CD4-positive, alpha-beta T cell (primary cell): ENCODE results near the gene AXIN1. TPM values are rescaled to one million over a fixed set of nuclear protein-coding genes. Genes with fewer than 3 reads are reported as not detected.
A peak's percentile ranks its signal among the peaks of the same experiment; 100 is the strongest.

Experiments
- ATAC-seq: fragments of 200-7000 bp; cut with Tn5 transposase; one replicate; pipeline ENCODE4 v1.10.0; 2022; ENCODE audit warnings: mild to moderate bottlenecking; ENCODE audit not compliant: poor library complexity
- CTCF ChIA-PET: fragments of 350-600 bp; sonication (Branson Sonifier 250); formaldehyde crosslinking; loops from one replicate; lab custom pipeline; 2021; ENCODE audit warnings: antibody characterized with exemption, inconsistent platforms; lab: Charles Lee
- POLR2A ChIA-PET: fragments of 350-600 bp; sonication (Branson Sonifier 250); formaldehyde crosslinking; loops from one replicate; lab custom pipeline; 2021; ENCODE audit warnings: antibody characterized with exemption, inconsistent platforms; lab: Charles Lee
- DNase-seq, 14 experiments: peaks; one replicate each; pipeline ENCODE4 v3.0.0-alpha.2; 2013 to 2020; ENCODE audit warnings: mixed read lengths in 2 of 14
- H3K27ac ChIP-seq, 2 donors: one replicate each; pipeline versions ENCODE4 v1.5.1 to v1.7.0; 2013; ENCODE audit warnings: low read length in 2 of 2, low read depth in 1 of 2, mild to moderate bottlenecking in 1 of 2
- H3K27me3 ChIP-seq, 2 experiments: 1 replicate in 1 of 2; 2 replicates in 1 of 2; pipeline versions ENCODE4 v1.6.1 to v1.7.0; 2013; ENCODE audit warnings: low read length in 2 of 2, control low read depth in 1 of 2, mild to moderate bottlenecking in 1 of 2, moderate library complexity in 1 of 2; ENCODE audit not compliant: insufficient read depth in 2 of 2, control insufficient read depth in 1 of 2
- H3K36me3 ChIP-seq: one replicate; pipeline ENCODE4 v1.6.1; 2013; ENCODE audit warnings: low read length, control low read depth; ENCODE audit not compliant: insufficient read depth
- H3K4me1 ChIP-seq: one replicate; pipeline ENCODE4 v1.6.1; 2013; ENCODE audit warnings: low read length, control low read depth; ENCODE audit not compliant: insufficient read depth
- H3K4me3 ChIP-seq: one replicate; pipeline ENCODE4 v1.5.1; 2013; ENCODE audit warnings: mild to moderate bottlenecking, low read length, moderate library complexity
- H3K9me3 ChIP-seq, 2 experiments: 1 replicate in 1 of 2; 2 replicates in 1 of 2; pipeline versions ENCODE4 v1.6.1 to v1.7.0; 2013; ENCODE audit warnings: low read length in 2 of 2, mild to moderate bottlenecking in 2 of 2, control low read depth in 1 of 2, moderate library complexity in 1 of 2; ENCODE audit not compliant: control insufficient read depth in 1 of 2, insufficient read depth in 1 of 2
- H3K27ac Mint-ChIP-seq: one replicate; pipeline ENCODE4 v1.8.0; 2020; ENCODE audit warnings: mixed read lengths
- H3K27me3 Mint-ChIP-seq: one replicate; pipeline ENCODE4 v1.8.0; 2021; ENCODE audit warnings: mixed read lengths
- H3K36me3 Mint-ChIP-seq: one replicate; pipeline ENCODE4 v1.8.0; 2021; ENCODE audit warnings: low read depth, mixed read lengths
- H3K4me1 Mint-ChIP-seq: one replicate; pipeline ENCODE4 v1.8.0; 2021; ENCODE audit warnings: low read depth, mixed read lengths
- H3K4me3 Mint-ChIP-seq: one replicate; pipeline ENCODE4 v1.8.0; 2020; ENCODE audit warnings: mild to moderate bottlenecking, mixed read lengths
- H3K9me3 Mint-ChIP-seq: one replicate; pipeline ENCODE4 v1.8.0; 2020; ENCODE audit warnings: mixed read lengths
- CTCF ChIP-seq: fragments of 200-600 bp; IDR thresholded peaks from one replicate; pipeline ENCODE4 v1.8.0; 2022; ENCODE audit warnings: antibody characterized with exemption, mild to moderate bottlenecking
- intact Hi-C, 2 experiments: fragments of 100-400 bp; cut with DNase I in 1 of 2; cut with micrococcal nuclease in 1 of 2; formaldehyde crosslinking; loops; one replicate each; pipeline versions ENCODE4 v1.15.1 to v1.9.0; 2023 to 2025; cut with DNase I, micrococcal nuclease
- total RNA-seq, 174 experiments: library from RNA in 2 of 174; stranded (reverse) in 2 of 174; gene quantifications; one replicate each; pipeline ENCODE4 v1.2.3 and lab custom pipeline; 2021 to 2026

AXIN1 gene
- total RNA-seq, 2 experiments from 2014 or later = 24.7 to 26.3 TPM

DNA sequence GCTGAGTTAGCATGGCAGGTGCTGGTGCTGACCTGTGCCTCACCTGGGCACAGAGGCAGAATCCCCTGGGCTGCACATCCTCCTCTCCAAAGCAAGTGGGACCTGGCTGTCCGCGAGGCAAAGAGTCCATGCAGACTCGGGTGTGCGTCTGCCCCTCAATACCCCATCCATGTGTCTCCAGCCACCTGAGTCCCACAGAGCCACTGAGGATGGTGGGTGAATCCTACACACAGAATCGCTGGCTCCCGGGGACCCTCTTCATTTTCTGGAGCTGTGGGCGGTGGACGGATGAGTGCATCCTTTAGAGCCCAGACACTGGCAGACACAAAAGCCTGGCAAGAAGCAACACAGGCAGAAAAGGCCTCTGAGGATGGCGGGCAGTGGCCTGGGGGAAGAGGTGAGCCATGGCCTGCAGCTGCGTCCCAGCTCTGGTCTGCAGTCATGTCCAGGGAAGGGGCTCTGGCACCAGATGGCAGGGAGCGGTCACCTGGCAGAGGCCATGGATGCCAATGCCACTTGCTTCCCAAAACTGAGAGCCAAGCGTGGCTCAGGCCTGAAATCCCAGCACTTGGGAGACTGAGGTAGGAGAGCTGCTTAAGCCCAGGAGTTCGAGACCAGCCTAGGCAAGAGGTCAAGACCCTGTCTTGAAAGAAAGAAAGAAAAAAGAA lies 29.9 kb downstream of the AXIN1 start:
- H3K27me3 Mint-ChIP-seq = no peaks in the 10 kb centered on the region
- CTCF ChIA-PET = no interaction called here
- H3K4me3 ChIP-seq = no peak overlapping the region

GRCh38 chr16:321532-321931 lies 31.0 kb downstream of the AXIN1 start:
- ATAC-seq (no peak), DNase-seq (no peak)
- no peaks in the 10 kb centered on the region for H3K9me3 Mint-ChIP-seq
- H3K4me3 Mint-ChIP-seq = peak overlapping the region; percentile 62
- ChIA-PET CTCF (interaction anchor here (0.8 kb wide), 1 partner anchor 24 kb away, joined by 3 read pairs; no protein-coding TSS in a partner anchor), POLR2A (interaction anchor here (1.4 kb wide), 2 partner anchors 16 to 31 kb away, joined by 3 to 4 read pairs; no protein-coding TSS in a partner anchor)
- no peaks in the 10 kb centered on the region for H3K9me3 ChIP-seq
- H3K27me3 Mint-ChIP-seq = no peaks in the 10 kb centered on the region
- TF ChIP-seq CTCF = no peak
- H3K27me3 ChIP-seq = no peaks in the 10 kb centered on the region
- H3K4me1 ChIP-seq = peaks cover 78% of the 10 kb centered on the region
- H3K36me3 Mint-ChIP-seq = peaks cover 14% of the 10 kb centered on the region
- peaks cover 69% of the 10 kb centered on the region for H3K4me1 Mint-ChIP-seq
- H3K27ac ChIP-seq = peak overlapping the region in 1 of 2 donors; percentile 23
- H3K27ac Mint-ChIP-seq = peak overlapping the region; percentile 90
- H3K36me3 ChIP-seq = peaks cover 25% of the 10 kb centered on the region
- H3K4me3 ChIP-seq = no peak overlapping the region
- intact Hi-C loops = no loop called here

More for the DNA sequence above, 29.9 kb downstream of the AXIN1 start:
- Mint-ChIP-seq H3K36me3 (peaks cover 16% of the 10 kb centered on the region), H3K27ac (peak overlapping the region; percentile 90), H3K4me1 (peaks cover 74% of the 10 kb centered on the region), H3K4me3 (peak overlapping the region; percentile 54), H3K9me3 (no peaks in the 10 kb centered on the region)
- DNase-seq = no peak
- no peaks in the 10 kb centered on the region for H3K27me3 ChIP-seq
- no peak overlapping the region for H3K27ac ChIP-seq
- TF ChIP-seq CTCF = no peak
- peaks cover 81% of the 10 kb centered on the region for H3K4me1 ChIP-seq
- peaks cover 17% of the 10 kb centered on the region for H3K36me3 ChIP-seq
- POLR2A ChIA-PET = interaction anchor here (1.4 kb wide), 1 partner anchor 15 kb away, joined by 3 read pairs; no protein-coding TSS in a partner anchor
- intact Hi-C loops = no loop called here
- H3K9me3 ChIP-seq = no peaks in the 10 kb centered on the region
- ATAC-seq = no peak

GRCh38 chr16:320206-320605 lies 32.3 kb downstream of the AXIN1 start:
- Histone ChIP-seq H3K36me3 (peaks cover 27% of the 10 kb centered on the region), H3K4me3 (no peak overlapping the region), H3K27me3 (no peaks in the 10 kb centered on the region), H3K27ac (no peak overlapping the region), H3K9me3 (no peaks in the 10 kb centered on the region), H3K4me1 (peaks cover 66% of the 10 kb centered on the region)
- ChIA-PET CTCF (no interaction called here), POLR2A (no interaction called here)
- H3K27me3 Mint-ChIP-seq = no peaks in the 10 kb centered on the region
- no peak for TF ChIP-seq CTCF
- H3K27ac Mint-ChIP-seq = peak overlapping the region; percentile 48
- H3K36me3 Mint-ChIP-seq = peaks cover 16% of the 10 kb centered on the region
- H3K4me1 Mint-ChIP-seq = peaks cover 65% of the 10 kb centered on the region
- DNase-seq (no peak), ATAC-seq (no peak)
- peak overlapping the region; percentile 35 for H3K4me3 Mint-ChIP-seq
- intact Hi-C loops = no loop called here
- no peaks in the 10 kb centered on the region for H3K9me3 Mint-ChIP-seq
